ENCODE data around the gene WDR1.

WDR1 gene

DNA sequence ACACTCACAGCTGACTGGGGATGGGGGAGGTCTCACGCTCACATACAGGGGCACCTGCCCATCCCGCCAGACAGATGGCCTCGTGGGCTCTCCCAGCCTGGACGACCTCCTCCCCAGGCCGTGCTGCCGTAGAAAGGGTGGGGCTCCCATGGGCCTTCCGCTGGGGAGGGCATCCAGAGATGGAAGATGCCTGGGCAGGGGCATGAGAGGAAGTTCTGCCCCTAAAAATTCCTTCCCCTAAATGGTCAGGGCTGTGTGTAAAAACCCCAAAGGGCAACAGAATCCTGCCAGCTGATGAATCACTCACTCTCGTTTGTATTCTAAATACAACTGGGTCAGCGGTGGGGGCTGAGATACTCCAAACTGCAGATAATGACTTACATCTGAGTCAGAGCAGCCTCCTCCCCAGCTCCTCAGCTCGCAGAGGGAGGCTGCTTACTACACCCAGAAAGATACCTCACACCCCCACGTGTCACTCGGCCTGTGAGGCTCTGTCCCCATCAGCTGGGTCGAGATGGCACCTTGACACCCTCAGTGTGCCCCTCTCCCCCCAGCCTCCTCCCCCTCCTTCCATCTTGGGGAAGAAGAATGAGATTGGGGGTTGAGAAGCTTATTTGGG, 10.1 kb downstream of the WDR1 start:
- Histone ChIP-seq H3K9me3 (ENCODE audit: control insufficient read depth, low read length) (no peaks in the 10 kb centered on the region), H3K4me3 (ENCODE audit: insufficient read depth, low read depth, low read length) (no peak overlapping the region), H3K27me3 (ENCODE audit: control insufficient read depth, insufficient read depth, low read length, poor library complexity, severe bottlenecking) (no peaks in the 10 kb centered on the region), H3K4me1 (ENCODE audit: control insufficient read depth, insufficient read depth, low read length) (peaks cover 48% of the 10 kb centered on the region), H3K27ac (ENCODE audit: insufficient read depth, low read depth, low read length, poor library complexity, severe bottlenecking) (no peak overlapping the region), H3K36me3 (ENCODE audit: control insufficient read depth, insufficient read depth, low read length) (peaks cover 25% of the 10 kb centered on the region)
- WGBS, 2 experiments = 84 to 86% methylated on average over 12 to 13 of the region's 13 CpGs

DNA sequence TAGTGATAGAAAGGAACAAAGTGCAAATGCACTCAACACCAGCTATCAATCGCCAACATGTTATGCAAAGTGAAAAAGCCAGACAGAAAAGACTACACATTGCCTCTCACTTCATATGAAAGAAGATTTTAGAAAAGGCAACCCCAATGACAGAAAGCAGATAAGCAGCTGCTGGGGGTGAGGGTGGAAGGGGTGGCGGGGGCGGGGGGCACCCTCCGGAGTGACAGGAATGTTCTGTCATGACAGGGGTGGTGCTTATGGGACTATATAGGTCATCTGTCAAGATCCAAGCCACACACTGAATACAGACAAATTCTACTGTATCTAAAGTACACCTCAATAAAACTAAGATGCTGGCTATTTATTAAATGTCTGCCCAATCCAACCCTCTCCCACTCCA, 10.7 kb downstream of the WDR1 start:
- peaks cover 23% of the 10 kb centered on the region for H3K36me3 ChIP-seq (ENCODE audit: control insufficient read depth, insufficient read depth, low read length)

DNA sequence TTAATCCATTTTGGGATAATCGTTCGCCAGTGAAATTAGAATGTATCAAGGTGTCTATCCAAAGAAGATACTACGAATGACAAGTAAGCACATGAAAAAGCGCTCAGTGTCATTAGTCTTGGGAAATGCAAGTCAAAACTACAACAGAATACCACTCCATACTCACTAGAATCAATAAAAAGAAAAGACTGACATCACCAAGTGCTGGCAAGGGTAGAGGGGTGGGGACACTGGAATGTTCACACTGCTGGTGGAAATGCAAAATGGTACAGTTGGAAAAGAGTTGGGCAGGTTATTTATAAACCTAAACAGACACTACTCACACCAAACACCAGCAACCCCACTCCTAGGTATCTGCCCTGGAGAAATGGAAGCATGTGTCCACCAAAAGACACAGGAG, 11.2 kb downstream of the WDR1 start:
- peaks cover 54% of the 10 kb centered on the region for H3K4me1 ChIP-seq (ENCODE audit: control insufficient read depth, insufficient read depth, low read length)
- H3K4me3 ChIP-seq (ENCODE audit: insufficient read depth, low read depth, low read length) = no peak overlapping the region
- H3K27ac ChIP-seq (ENCODE audit: insufficient read depth, low read depth, low read length, poor library complexity, severe bottlenecking) = no peak overlapping the region
- peaks cover 22% of the 10 kb centered on the region for H3K36me3 ChIP-seq (ENCODE audit: control insufficient read depth, insufficient read depth, low read length)
- no peaks in the 10 kb centered on the region for H3K27me3 ChIP-seq (ENCODE audit: control insufficient read depth, insufficient read depth, low read length, poor library complexity, severe bottlenecking)
- WGBS, 2 experiments = 97 to 98% methylated on average over 4 of the region's 4 CpGs
- no peaks in the 10 kb centered on the region for H3K9me3 ChIP-seq (ENCODE audit: control insufficient read depth, low read length)

More for the DNA sequence above, 10.7 kb downstream of the WDR1 start:
- Histone ChIP-seq H3K27ac (ENCODE audit: insufficient read depth, low read depth, low read length, poor library complexity, severe bottlenecking) (no peak overlapping the region), H3K4me1 (ENCODE audit: control insufficient read depth, insufficient read depth, low read length) (peaks cover 49% of the 10 kb centered on the region), H3K27me3 (ENCODE audit: control insufficient read depth, insufficient read depth, low read length, poor library complexity, severe bottlenecking) (no peaks in the 10 kb centered on the region), H3K4me3 (ENCODE audit: insufficient read depth, low read depth, low read length) (no peak overlapping the region), H3K9me3 (ENCODE audit: control insufficient read depth, low read length) (no peaks in the 10 kb centered on the region)
- WGBS, 2 experiments = 88 to 94% methylated on average over 3 to 4 of the region's 4 CpGs

DNA sequence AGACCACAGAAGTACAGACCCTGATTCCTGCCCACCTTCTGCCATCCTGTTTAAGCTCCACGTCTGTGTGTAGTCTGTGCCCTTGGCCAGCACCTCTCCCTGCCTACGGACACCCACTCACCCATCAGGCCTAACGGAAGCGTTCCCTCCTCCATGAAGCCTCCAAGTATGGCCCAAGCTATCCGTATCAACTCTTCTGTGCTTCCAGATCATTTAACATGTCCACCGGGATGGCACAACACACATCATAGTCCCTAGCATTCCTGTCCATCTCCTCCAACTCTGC, 11.7 kb downstream of the WDR1 start:
- no peaks in the 10 kb centered on the region for H3K9me3 ChIP-seq (ENCODE audit: control insufficient read depth, low read length)
- H3K4me3 ChIP-seq (ENCODE audit: insufficient read depth, low read depth, low read length) = no peak overlapping the region
- WGBS, 2 experiments = 89% methylated on average over 6 of the region's 6 CpGs
- H3K36me3 ChIP-seq (ENCODE audit: control insufficient read depth, insufficient read depth, low read length) = peaks cover 18% of the 10 kb centered on the region
- no peaks in the 10 kb centered on the region for H3K27me3 ChIP-seq (ENCODE audit: control insufficient read depth, insufficient read depth, low read length, poor library complexity, severe bottlenecking)
- H3K4me1 ChIP-seq (ENCODE audit: control insufficient read depth, insufficient read depth, low read length) = peaks cover 58% of the 10 kb centered on the region
- H3K27ac ChIP-seq (ENCODE audit: insufficient read depth, low read depth, low read length, poor library complexity, severe bottlenecking) = no peak overlapping the region

DNA sequence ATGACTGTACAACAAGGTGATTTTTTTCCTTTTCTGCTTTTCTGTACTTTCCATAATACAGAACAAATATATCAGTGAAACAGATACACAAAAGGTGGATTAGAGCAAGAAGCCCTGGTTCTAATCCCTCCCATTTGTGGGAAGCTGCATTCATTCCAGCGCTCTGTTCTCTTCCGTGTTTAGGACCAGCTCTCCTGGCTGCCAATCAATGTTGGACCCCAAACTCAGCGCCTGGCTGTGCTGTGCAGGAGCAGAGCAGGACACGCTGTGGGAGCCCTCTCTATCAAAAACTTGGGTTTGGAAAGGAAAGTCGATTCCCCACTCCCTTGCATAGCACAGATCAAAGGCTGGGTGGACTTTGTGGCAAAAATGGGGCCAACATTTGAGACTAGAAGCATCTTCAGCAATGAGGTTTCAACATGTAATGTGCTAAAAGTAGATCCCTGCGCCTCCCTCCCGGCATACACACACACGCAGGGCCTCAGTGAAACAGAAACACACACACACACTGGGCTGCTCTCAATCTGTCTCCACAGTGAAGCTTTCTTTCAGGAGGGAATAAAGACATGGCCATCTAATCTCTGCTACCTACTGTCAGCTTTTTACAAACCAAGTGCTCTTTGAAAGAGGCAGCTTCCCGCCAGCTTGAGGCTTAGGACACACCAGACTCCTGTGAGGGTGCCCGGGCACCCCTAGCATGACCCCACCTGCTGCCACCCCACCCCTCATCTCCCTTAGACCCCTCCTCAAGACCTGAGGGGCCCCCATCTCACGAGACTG, 12.2 kb downstream of the WDR1 start:
- Histone ChIP-seq H3K27me3 (ENCODE audit: control insufficient read depth, insufficient read depth, low read length, poor library complexity, severe bottlenecking) (no peaks in the 10 kb centered on the region), H3K27ac (ENCODE audit: insufficient read depth, low read depth, low read length, poor library complexity, severe bottlenecking) (no peak overlapping the region), H3K9me3 (ENCODE audit: control insufficient read depth, low read length) (no peaks in the 10 kb centered on the region), H3K36me3 (ENCODE audit: control insufficient read depth, insufficient read depth, low read length) (peaks cover 18% of the 10 kb centered on the region), H3K4me3 (ENCODE audit: insufficient read depth, low read depth, low read length) (no peak overlapping the region), H3K4me1 (ENCODE audit: control insufficient read depth, insufficient read depth, low read length) (peaks cover 62% of the 10 kb centered on the region)
- WGBS, 2 experiments = 75 to 81% methylated on average over 11 of the region's 11 CpGs

DNA sequence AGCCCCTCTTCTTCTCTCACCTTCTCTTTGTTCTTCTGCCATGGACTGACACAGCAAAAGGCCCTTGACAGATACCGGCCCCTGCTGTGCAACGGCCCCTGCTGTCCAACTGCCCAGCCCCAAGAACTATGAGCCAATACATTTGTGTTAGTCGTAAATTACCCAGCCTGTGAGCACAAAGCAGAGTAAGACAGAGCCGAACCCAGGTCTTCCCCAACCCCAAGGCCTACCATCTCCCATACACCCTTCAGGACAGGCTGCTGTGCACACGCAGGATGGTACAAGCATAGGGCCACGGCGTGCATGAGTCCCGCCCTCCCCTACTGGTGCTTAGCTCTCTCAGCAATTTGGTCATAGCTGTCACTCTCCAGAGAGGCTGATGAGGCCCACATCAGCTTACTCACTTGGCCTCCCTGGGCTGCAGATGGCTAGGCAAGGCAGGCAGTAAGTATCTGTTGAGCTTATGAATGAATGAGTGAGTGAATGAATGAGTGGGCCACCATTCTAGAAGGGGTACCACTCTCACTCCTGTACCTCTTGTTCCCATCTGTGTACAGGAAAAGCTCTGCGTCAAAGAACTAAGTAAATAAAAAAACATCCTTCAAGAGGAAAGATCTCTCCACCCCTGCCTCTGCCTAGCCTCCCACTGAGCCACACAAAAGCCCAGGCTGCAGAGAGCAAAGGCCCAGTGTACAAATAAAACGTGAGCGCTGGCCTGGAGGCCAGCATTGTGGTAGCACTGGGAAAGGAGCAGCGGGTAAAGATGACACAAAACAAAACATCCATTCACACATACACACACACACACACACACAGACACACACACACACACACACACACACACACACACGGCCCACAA, 13.9 kb downstream of the WDR1 start:
- WGBS, 2 experiments = 53 to 62% methylated on average over 13 of the region's 13 CpGs
- Histone ChIP-seq H3K27me3 (ENCODE audit: control insufficient read depth, insufficient read depth, low read length, poor library complexity, severe bottlenecking) (no peaks in the 10 kb centered on the region), H3K36me3 (ENCODE audit: control insufficient read depth, insufficient read depth, low read length) (peaks cover 23% of the 10 kb centered on the region), H3K4me3 (ENCODE audit: insufficient read depth, low read depth, low read length) (no peak overlapping the region), H3K27ac (ENCODE audit: insufficient read depth, low read depth, low read length, poor library complexity, severe bottlenecking) (peak overlapping the region; percentile 41), H3K4me1 (ENCODE audit: control insufficient read depth, insufficient read depth, low read length) (peaks cover 62% of the 10 kb centered on the region), H3K9me3 (ENCODE audit: control insufficient read depth, low read length) (no peaks in the 10 kb centered on the region)

- peaks cover 60% of the 10 kb centered on the region for H3K4me1 ChIP-seq (ENCODE audit: control insufficient read depth, insufficient read depth, low read length)
- H3K9me3 ChIP-seq (ENCODE audit: control insufficient read depth, low read length) = no peaks in the 10 kb centered on the region
- H3K4me3 ChIP-seq (ENCODE audit: insufficient read depth, low read depth, low read length) = no peak overlapping the region
- H3K27ac ChIP-seq (ENCODE audit: insufficient read depth, low read depth, low read length, poor library complexity, severe bottlenecking) = no peak overlapping the region
- peaks cover 32% of the 10 kb centered on the region for H3K36me3 ChIP-seq (ENCODE audit: control insufficient read depth, insufficient read depth, low read length)
- 95% methylated on average over 14 of the region's 14 CpGs for WGBS, 2 experiments
- H3K27me3 ChIP-seq (ENCODE audit: control insufficient read depth, insufficient read depth, low read length, poor library complexity, severe bottlenecking) = no peaks in the 10 kb centered on the region
These were observed 14.7 kb downstream of the WDR1 start for GRCh38 chr4:10101671-10102473.

DNA sequence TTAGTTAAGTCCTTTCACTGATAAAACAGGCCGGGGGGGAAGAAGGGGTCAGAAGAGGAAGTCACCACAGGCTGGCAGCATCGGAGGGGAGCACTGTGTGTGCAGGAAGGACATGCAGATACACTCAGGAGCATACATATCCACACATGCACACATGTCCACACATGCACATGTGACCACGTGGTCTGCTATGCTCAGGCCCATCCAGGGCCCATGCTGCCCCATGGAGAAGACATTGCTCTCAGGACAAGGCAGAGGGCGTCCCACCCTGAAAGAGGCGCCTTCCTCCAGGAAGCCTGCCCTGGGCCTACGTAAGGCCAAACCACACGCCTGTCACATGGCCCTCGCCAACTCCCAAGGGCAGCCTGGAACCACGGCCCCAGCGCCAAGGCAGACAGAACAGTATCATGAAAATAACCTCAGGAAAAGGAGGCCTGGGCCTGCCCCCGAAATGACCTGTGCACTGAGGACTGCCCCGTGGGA, 15.8 kb downstream of the WDR1 start:
- Histone ChIP-seq H3K27ac (ENCODE audit: insufficient read depth, low read depth, low read length, poor library complexity, severe bottlenecking) (no peak overlapping the region), H3K4me1 (ENCODE audit: control insufficient read depth, insufficient read depth, low read length) (peaks cover 51% of the 10 kb centered on the region), H3K27me3 (ENCODE audit: control insufficient read depth, insufficient read depth, low read length, poor library complexity, severe bottlenecking) (no peaks in the 10 kb centered on the region), H3K36me3 (ENCODE audit: control insufficient read depth, insufficient read depth, low read length) (peaks cover 29% of the 10 kb centered on the region), H3K9me3 (ENCODE audit: control insufficient read depth, low read length) (no peaks in the 10 kb centered on the region), H3K4me3 (ENCODE audit: insufficient read depth, low read depth, low read length) (no peak overlapping the region)
- 94 to 95% methylated on average over 12 of the region's 12 CpGs for WGBS, 2 experiments

DNA sequence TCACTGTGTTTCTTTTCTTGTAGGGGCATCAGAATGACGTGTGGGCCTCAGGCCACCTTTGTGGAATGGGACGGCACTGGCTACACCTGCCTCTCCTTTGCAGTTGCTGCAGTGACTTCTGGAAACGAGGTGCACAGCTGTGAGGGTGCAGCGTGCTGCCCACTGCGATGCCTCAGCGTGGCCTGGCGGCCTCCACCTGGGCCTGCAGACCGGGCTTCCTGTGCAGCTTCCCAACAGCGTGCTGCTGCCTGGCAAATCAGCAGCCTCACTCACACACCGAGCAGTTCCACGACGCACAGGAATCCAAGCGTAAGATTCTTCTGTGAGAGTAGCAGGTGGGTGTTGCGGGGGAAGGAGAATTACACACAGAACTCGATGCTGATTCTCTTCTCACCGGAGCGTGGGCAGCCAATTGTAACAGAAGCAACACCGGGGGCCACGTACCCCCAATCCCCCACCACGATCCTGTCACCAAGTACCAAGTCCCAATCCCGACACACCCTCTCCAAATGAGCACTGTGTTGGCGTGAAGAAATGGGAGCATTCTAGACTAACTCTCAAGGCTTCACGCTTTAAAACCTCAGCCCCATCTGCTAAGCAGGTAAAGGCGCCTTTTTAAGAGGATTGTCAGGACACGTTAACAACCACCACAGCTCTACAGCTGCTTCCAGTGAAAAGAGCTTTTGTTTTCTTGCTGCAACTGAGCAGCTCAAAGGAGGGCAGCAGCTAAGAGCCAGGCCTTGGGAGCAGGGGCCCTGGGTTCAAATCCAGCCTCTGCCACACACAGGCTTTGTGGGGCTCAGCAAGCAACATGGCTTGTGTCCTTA, 16.9 kb downstream of the WDR1 start:
- no peak overlapping the region for H3K27ac ChIP-seq (ENCODE audit: insufficient read depth, low read depth, low read length, poor library complexity, severe bottlenecking)
- 92 to 93% methylated on average over 25 of the region's 25 CpGs for WGBS, 2 experiments
- no peaks in the 10 kb centered on the region for H3K9me3 ChIP-seq (ENCODE audit: control insufficient read depth, low read length)
- peaks cover 30% of the 10 kb centered on the region for H3K36me3 ChIP-seq (ENCODE audit: control insufficient read depth, insufficient read depth, low read length)
- H3K4me3 ChIP-seq (ENCODE audit: insufficient read depth, low read depth, low read length) = no peak overlapping the region
- H3K4me1 ChIP-seq (ENCODE audit: control insufficient read depth, insufficient read depth, low read length) = peaks cover 45% of the 10 kb centered on the region
- H3K27me3 ChIP-seq (ENCODE audit: control insufficient read depth, insufficient read depth, low read length, poor library complexity, severe bottlenecking) = no peaks in the 10 kb centered on the region

Measured in ectodermal cell (in vitro differentiated cells).